GM12878 (cell line): ENCODE results near the gene KLK8. TPM values are rescaled to one million over a fixed set of nuclear protein-coding genes. Genes with fewer than 3 reads are reported as not detected.

ENCODE experiments used
- ATAC-seq: fragments of 200-7000 bp; cut with Tn5 transposase; 3 replicates; pipeline ENCODE4 v1.9.1; 2020; ENCODE audit warnings: mild to moderate bottlenecking, moderate library complexity
- BruUV-seq: library from RNA; stranded (reverse); fragments of 400-500 nt; replicated peaks from 2 replicates; lab custom pipeline; 2021; lab: Mats Ljungman, UMichigan
- CTCF ChIA-PET: fragments of 300-600 bp; sonication (Branson Sonifier 250); formaldehyde crosslinking; extraction: SDS; loops from one replicate; lab custom pipeline; 2021; ENCODE audit warnings: inconsistent platforms; lab: Yijun Ruan, JAX
- POLR2A ChIA-PET: fragments of 350-600 bp; formaldehyde crosslinking; extraction: SDS; loops from one replicate; lab custom pipeline; 2021; ENCODE audit warnings: inconsistent platforms; lab: Charles Lee
- RAD21 ChIA-PET: fragments of 300-600 bp; sonication (Branson Sonifier 250); formaldehyde crosslinking; loops from one replicate; lab custom pipeline; 2023; ENCODE audit warnings: antibody characterized with exemption; ENCODE audit not compliant: unreplicated experiment; lab: Charles Lee
- SMC1A ChIA-PET: fragments of 300-600 bp; sonication (Branson Sonifier 250); formaldehyde crosslinking; loops from one replicate; lab custom pipeline; 2023; ENCODE audit not compliant: unreplicated experiment, uncharacterized antibody; lab: Charles Lee
- DNase-seq: peaks from one replicate; pipeline ENCODE4 v3.0.0-alpha.2; 2011; ENCODE audit warnings: low read depth, low spot score
- FAIRE-seq: peaks from 3 replicates; lab custom pipeline; 2011; peaks lifted over from hg19 to GRCh38; lab: Jason Lieb, UNC
- H2AFZ ChIP-seq: 2 replicates; pipeline ENCODE4 v1.6.0; 2011; ENCODE audit warnings: low read depth, low read length, control low read depth; ENCODE audit not compliant: control insufficient read depth
- H3K27ac ChIP-seq: 2 replicates; pipeline ENCODE4 v1.5.1; 2011; ENCODE audit warnings: control low read depth; ENCODE audit not compliant: control insufficient read depth, insufficient read depth
- H3K27me3 ChIP-seq, 2 experiments: replicated peaks in 1 of 2; 2 replicates each; pipeline versions ENCODE4 v1.6.0 to v1.6.1; 2011; ENCODE audit warnings: low read length in 1 of 2; ENCODE audit not compliant: control insufficient read depth in 2 of 2, insufficient read depth in 2 of 2
- H3K36me3 ChIP-seq, 2 experiments: 2 replicates each; pipeline ENCODE4 v1.5.1; 2011; ENCODE audit warnings: low read length in 1 of 2; ENCODE audit not compliant: control insufficient read depth in 2 of 2, insufficient read depth in 2 of 2
- H3K4me1 ChIP-seq: 2 replicates; pipeline ENCODE4 v1.6.1; 2011; ENCODE audit warnings: mild to moderate bottlenecking, low read length, moderate library complexity, mixed read lengths; ENCODE audit not compliant: control insufficient read depth, insufficient read depth
- H3K4me2 ChIP-seq: 2 replicates; pipeline ENCODE4 v1.6.0; 2011; ENCODE audit warnings: control low read depth; ENCODE audit not compliant: control insufficient read depth, insufficient read depth
- H3K4me3 ChIP-seq: fragments of 200-600 bp; sonication (generic); 2 replicates; pipeline ENCODE4 v1.5.1; 2016
- H3K79me2 ChIP-seq: 2 replicates; pipeline ENCODE4 v1.6.0; 2011; ENCODE audit warnings: low read length; ENCODE audit not compliant: control insufficient read depth, insufficient read depth
- H3K9ac ChIP-seq: 2 replicates; pipeline ENCODE4 v1.8.0; 2011; ENCODE audit warnings: low read length, control low read depth, mixed read lengths; ENCODE audit not compliant: control insufficient read depth, insufficient read depth
- H3K9me3 ChIP-seq: replicated peaks from 3 replicates; pipeline ENCODE4 v1.5.1; 2011; ENCODE audit warnings: mild to moderate bottlenecking, low read length; ENCODE audit not compliant: control insufficient read depth, insufficient read depth
- H4K20me1 ChIP-seq: 2 replicates; pipeline ENCODE4 v1.6.0; 2011; ENCODE audit not compliant: control insufficient read depth, insufficient read depth
- CEBPB ChIP-seq, 2 experiments: fragments of 150-350 bp in 1 of 2; IDR thresholded peaks; 2 replicates each; pipeline ENCODE4 v1.6.1; 2012 to 2014; ENCODE audit warnings: low read depth in 2 of 2, low read length in 2 of 2, borderline replicate concordance in 1 of 2, inconsistent platforms in 1 of 2
- CHD4 ChIP-seq: fragments of 200-600 bp; sonication (generic); IDR thresholded peaks from 2 replicates; pipeline ENCODE4 v1.6.1; 2016; ENCODE audit warnings: mild to moderate bottlenecking
- SRF ChIP-seq, 2 experiments: IDR thresholded peaks; 2 replicates each; pipeline ENCODE4 v1.6.1; 2011; ENCODE audit warnings: low read depth in 2 of 2, low read length in 2 of 2, mild to moderate bottlenecking in 1 of 2, moderate library complexity in 1 of 2
- ZNF384 ChIP-seq: IDR thresholded peaks from 2 replicates; pipeline ENCODE4 v1.6.1; 2012; ENCODE audit warnings: low read depth, mild to moderate bottlenecking, low read length, improper control_type of control experiment, borderline replicate concordance
- WGBS: methylation state at CpG from one replicate; pipeline ENCODE4 v1.1.6; 2016; ENCODE audit warnings: low lambda C conversion rate; ENCODE audit not compliant: insufficient replicate concordance, insufficient coverage; ENCODE audit errors: missing lambda C conversion rate; 5-methylcytosine and 5-hydroxymethylcytosine counted together
- in situ Hi-C: fragments of 300-500 bp; cut with MboI; formaldehyde crosslinking; loops from 9 replicates; pipeline ENCODE4 v1.14.3; 2018; ENCODE audit warnings: mixed read lengths
- intact Hi-C: fragments of 100-400 bp; cut with micrococcal nuclease; formaldehyde crosslinking; loops from one replicate; pipeline ENCODE4 v1.14.2; 2022; ENCODE audit not compliant: unreplicated experiment
- polyA plus RNA-seq, 11 experiments: library from polyadenylated mRNA; depleted of rRNA in 4 of 11; unstranded in 6 of 11; stranded (reverse) in 5 of 11; fragments of >200 nt; fragmentation: Nextera tagmentation in 4 of 11; fragmentation: Illumina TruSeq in 1 of 11; extraction: Ambion mirVana in 4 of 11; extraction: Trizol in 1 of 11; gene quantifications; 1 replicate in 1 of 11; 2 replicates in 10 of 11; pipeline versions ENCODE4 v1.2.1 to v1.2.3, GENCODE V29; 2011 to 2016; ENCODE audit warnings: inconsistent platforms in 2 of 11, missing spikeins in 2 of 11, low read depth in 1 of 11
- total RNA-seq, 4 experiments: library from RNA; depleted of rRNA in 3 of 4; stranded (reverse); fragments of >200 nt in 3 of 4; fragmentation: Illumina TruSeq in 1 of 4; extraction: Trizol in 1 of 4; gene quantifications; 2 replicates each; pipeline versions ENCODE4 v1.2.1 to v1.2.3, GENCODE V29; 2013 to 2021
- TF ChIP-seq, protein P1 (sequence below): fragments of 450-650 bp; IDR thresholded peaks from 2 replicates; pipeline ENCODE4 v1.6.1; 2018; ENCODE audit warnings: mild to moderate bottlenecking, low read depth, moderate library complexity; ENCODE audit not compliant: partially characterized antibody
- TF ChIP-seq, protein P2 (sequence below): fragments of 450-650 bp; IDR thresholded peaks from 2 replicates; pipeline ENCODE4 v1.6.1; 2016; ENCODE audit warnings: mild to moderate bottlenecking, moderate library complexity, borderline replicate concordance

Gene KLK8
- total and polyA plus RNA-seq, 10 of the 15 experiments (the other 5 are each of a cell fraction or from before 2014, with no cell fraction given), result not detected

DNA sequence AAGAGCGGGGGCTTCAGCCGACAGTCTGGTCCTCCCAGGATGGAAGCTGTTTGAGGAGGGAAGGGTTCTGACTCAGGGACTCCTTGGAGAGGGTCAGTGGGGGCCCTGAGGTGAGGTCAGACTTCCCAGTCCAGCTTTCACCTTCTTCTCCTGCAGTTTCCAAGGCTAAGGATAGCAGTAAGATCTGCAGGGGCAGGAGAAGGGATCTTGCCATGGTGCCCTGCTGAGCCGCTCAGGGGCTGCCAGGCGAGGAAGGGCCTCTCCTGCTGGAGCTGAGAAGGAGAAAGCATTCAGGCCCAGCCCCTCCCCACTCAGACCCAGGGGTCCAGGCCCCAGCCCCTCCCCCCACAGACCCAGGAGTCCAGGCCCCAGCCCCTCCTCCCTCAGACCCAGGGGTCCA lies 19.2 kb downstream of the KLK8 start:
- H4K20me1 ChIP-seq, result no peaks in the 10 kb centered on the region; the same call in 1 of the 2 replicates
- no peak overlapping the region for H3K4me2 ChIP-seq
- intact Hi-C loops (no loop called here), in situ Hi-C loops (no loop called here)
- ChIA-PET SMC1A (no interaction called here), RAD21 (no interaction called here), CTCF (no interaction called here), POLR2A (no interaction called here)
- no TSS peak for BruUV-seq
- 28% methylated on average over 4 of the region's 4 CpGs for WGBS
- H3K27me3 ChIP-seq, result no peaks in the 10 kb centered on the region
- TF ChIP-seq SRF (IDR thresholded peaks at IDR 0.05; ENCODE audit: low read depth in 2 of 2, low read length in 2 of 2) (no peak), ZNF384 (no peak), CHD4 (no peak), CEBPB (IDR thresholded peaks at IDR 0.05; ENCODE audit: borderline replicate concordance in 1 of 2, low read depth in 2 of 2, low read length in 2 of 2) (no peak)
- TF ChIP-seq, protein P1, sequence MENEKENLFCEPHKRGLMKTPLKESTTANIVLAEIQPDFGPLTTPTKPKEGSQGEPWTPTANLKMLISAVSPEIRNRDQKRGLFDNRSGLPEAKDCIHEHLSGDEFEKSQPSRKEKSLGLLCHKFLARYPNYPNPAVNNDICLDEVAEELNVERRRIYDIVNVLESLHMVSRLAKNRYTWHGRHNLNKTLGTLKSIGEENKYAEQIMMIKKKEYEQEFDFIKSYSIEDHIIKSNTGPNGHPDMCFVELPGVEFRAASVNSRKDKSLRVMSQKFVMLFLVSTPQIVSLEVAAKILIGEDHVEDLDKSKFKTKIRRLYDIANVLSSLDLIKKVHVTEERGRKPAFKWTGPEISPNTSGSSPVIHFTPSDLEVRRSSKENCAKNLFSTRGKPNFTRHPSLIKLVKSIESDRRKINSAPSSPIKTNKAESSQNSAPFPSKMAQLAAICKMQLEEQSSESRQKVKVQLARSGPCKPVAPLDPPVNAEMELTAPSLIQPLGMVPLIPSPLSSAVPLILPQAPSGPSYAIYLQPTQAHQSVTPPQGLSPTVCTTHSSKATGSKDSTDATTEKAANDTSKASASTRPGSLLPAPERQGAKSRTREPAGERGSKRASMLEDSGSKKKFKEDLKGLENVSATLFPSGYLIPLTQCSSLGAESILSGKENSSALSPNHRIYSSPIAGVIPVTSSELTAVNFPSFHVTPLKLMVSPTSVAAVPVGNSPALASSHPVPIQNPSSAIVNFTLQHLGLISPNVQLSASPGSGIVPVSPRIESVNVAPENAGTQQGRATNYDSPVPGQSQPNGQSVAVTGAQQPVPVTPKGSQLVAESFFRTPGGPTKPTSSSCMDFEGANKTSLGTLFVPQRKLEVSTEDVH, result no peak
- TF ChIP-seq, protein P2, sequence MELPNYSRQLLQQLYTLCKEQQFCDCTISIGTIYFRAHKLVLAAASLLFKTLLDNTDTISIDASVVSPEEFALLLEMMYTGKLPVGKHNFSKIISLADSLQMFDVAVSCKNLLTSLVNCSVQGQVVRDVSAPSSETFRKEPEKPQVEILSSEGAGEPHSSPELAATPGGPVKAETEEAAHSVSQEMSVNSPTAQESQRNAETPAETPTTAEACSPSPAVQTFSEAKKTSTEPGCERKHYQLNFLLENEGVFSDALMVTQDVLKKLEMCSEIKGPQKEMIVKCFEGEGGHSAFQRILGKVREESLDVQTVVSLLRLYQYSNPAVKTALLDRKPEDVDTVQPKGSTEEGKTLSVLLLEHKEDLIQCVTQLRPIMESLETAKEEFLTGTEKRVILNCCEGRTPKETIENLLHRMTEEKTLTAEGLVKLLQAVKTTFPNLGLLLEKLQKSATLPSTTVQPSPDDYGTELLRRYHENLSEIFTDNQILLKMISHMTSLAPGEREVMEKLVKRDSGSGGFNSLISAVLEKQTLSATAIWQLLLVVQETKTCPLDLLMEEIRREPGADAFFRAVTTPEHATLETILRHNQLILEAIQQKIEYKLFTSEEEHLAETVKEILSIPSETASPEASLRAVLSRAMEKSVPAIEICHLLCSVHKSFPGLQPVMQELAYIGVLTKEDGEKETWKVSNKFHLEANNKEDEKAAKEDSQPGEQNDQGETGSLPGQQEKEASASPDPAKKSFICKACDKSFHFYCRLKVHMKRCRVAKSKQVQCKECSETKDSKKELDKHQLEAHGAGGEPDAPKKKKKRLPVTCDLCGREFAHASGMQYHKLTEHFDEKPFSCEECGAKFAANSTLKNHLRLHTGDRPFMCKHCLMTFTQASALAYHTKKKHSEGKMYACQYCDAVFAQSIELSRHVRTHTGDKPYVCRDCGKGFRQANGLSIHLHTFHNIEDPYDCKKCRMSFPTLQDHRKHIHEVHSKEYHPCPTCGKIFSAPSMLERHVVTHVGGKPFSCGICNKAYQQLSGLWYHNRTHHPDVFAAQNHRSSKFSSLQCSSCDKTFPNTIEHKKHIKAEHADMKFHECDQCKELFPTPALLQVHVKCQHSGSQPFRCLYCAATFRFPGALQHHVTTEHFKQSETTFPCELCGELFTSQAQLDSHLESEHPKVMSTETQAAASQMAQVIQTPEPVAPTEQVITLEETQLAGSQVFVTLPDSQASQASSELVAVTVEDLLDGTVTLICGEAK, result no peak
- H3K9ac ChIP-seq, result no peak overlapping the region
- no peak overlapping the region for H3K4me3 ChIP-seq
- H2AFZ ChIP-seq, result no peak overlapping the region
- H3K79me2 ChIP-seq, result no peaks in the 10 kb centered on the region
- DNase-seq (no peak), FAIRE-seq (no peak), ATAC-seq (no peak)
- H3K27ac ChIP-seq, result no peak overlapping the region
- H3K4me1 ChIP-seq, result no peaks in the 10 kb centered on the region
- H3K36me3 ChIP-seq, result no peaks in the 10 kb centered on the region
- H3K9me3 ChIP-seq, result no peaks in the 10 kb centered on the region
